GM12878 (cell line): Measurements from ENCODE around the gene MRPL22. TPM values are rescaled to one million over a fixed set of nuclear protein-coding genes. Genes with fewer than 3 reads are reported as not detected.

ENCODE experiments used
- ATF7 ChIP-seq: fragments of 450-650 bp; IDR thresholded peaks from 2 replicates; pipeline ENCODE4 v1.6.1; 2016; ENCODE audit warnings: low read depth, mild to moderate bottlenecking
- BMI1 ChIP-seq: fragments of 450-650 bp; IDR thresholded peaks from 2 replicates; pipeline ENCODE4 v1.6.1; 2016; ENCODE audit warnings: mild to moderate bottlenecking, moderate library complexity, borderline replicate concordance
- CBFB ChIP-seq: IDR thresholded peaks from 2 replicates; pipeline ENCODE4 v1.6.1; 2016; ENCODE audit warnings: antibody characterized with exemption, low read depth
- CEBPB ChIP-seq, 2 experiments: fragments of 150-350 bp in 1 of 2; IDR thresholded peaks; 2 replicates each; pipeline ENCODE4 v1.6.1; 2012 to 2014; ENCODE audit warnings: low read depth in 2 of 2, low read length in 2 of 2, borderline replicate concordance in 1 of 2, inconsistent platforms in 1 of 2
- CHD2 ChIP-seq: IDR thresholded peaks from 2 replicates; pipeline ENCODE4 v1.6.1; 2011; ENCODE audit warnings: low read depth, low read length, improper control_type of control experiment, borderline replicate concordance
- CREB1 ChIP-seq: IDR thresholded peaks from 2 replicates; pipeline ENCODE4 v1.6.1; 2012; ENCODE audit warnings: low read depth, mild to moderate bottlenecking, inconsistent platforms
- EED ChIP-seq: sonication (generic); IDR thresholded peaks from 2 replicates; pipeline ENCODE4 v1.6.1; 2016; ENCODE audit warnings: antibody characterized with exemption, low read depth
- ETV6 ChIP-seq, 2 experiments: fragments of 450-650 bp in 1 of 2; IDR thresholded peaks in 1 of 2; conservative IDR thresholded peaks in 1 of 2; 2 replicates each; pipeline ENCODE4 v1.6.1; 2014; ENCODE audit warnings: antibody characterized with exemption in 1 of 2, borderline replicate concordance in 1 of 2, low read depth in 1 of 2, mild to moderate bottlenecking in 1 of 2, moderate library complexity in 1 of 2
- FOS ChIP-seq: IDR thresholded peaks from 3 replicates; pipeline ENCODE4 v1.6.1; 2011; ENCODE audit warnings: borderline replicate concordance; ENCODE audit not compliant: insufficient read length; ENCODE audit errors: extremely low read depth
- FOXM1 ChIP-seq: IDR thresholded peaks from 2 replicates; pipeline ENCODE4 v1.6.1; 2012; ENCODE audit warnings: low read depth, mild to moderate bottlenecking, inconsistent platforms, low read length, moderate library complexity
- HDAC2 ChIP-seq: fragments of 200-600 bp; sonication (generic); IDR thresholded peaks from 2 replicates; pipeline ENCODE4 v1.6.1; 2017
- HDAC6 ChIP-seq: fragments of 200-600 bp; sonication (generic); IDR thresholded peaks from one replicate; pipeline ENCODE4 v1.8.0; 2017; ENCODE audit warnings: antibody characterized with exemption; ENCODE audit not compliant: unreplicated experiment
- IRF4 ChIP-seq: IDR thresholded peaks from 2 replicates; pipeline ENCODE4 v1.6.1; 2011; ENCODE audit warnings: low read depth, low read length
- IRF5 ChIP-seq: fragments of 450-650 bp; IDR thresholded peaks from 2 replicates; pipeline ENCODE4 v1.6.1; 2017; ENCODE audit warnings: borderline replicate concordance
- KAT2A ChIP-seq: conservative IDR thresholded peaks from 2 replicates; pipeline ENCODE4 v1.6.1; 2011; ENCODE audit warnings: low read depth, low read length; ENCODE audit not compliant: control insufficient read depth
- KLF5 ChIP-seq: fragments of 450-650 bp; IDR thresholded peaks from 2 replicates; pipeline ENCODE4 v1.6.1; 2014; ENCODE audit warnings: mild to moderate bottlenecking; ENCODE audit not compliant: partially characterized antibody
- MEF2A ChIP-seq: IDR thresholded peaks from 2 replicates; pipeline ENCODE4 v1.6.1; 2011; ENCODE audit warnings: low read depth, mild to moderate bottlenecking, low read length, moderate library complexity; ENCODE audit not compliant: insufficient read depth
- NFYB ChIP-seq: IDR thresholded peaks from 2 replicates; pipeline ENCODE4 v1.6.1; 2011; ENCODE audit warnings: low read depth, mild to moderate bottlenecking, low read length, improper control_type of control experiment, moderate library complexity; ENCODE audit not compliant: insufficient read depth
- POLR2AphosphoS5 ChIP-seq: IDR thresholded peaks from 2 replicates; pipeline ENCODE4 v1.6.1; 2011; ENCODE audit warnings: mild to moderate bottlenecking, low read length, inconsistent platforms
- RBBP5 ChIP-seq: fragments of 200-600 bp; sonication (generic); conservative IDR thresholded peaks from 2 replicates; pipeline ENCODE4 v1.6.1; 2016
- SMAD1 ChIP-seq: fragments of 450-650 bp; IDR thresholded peaks from 2 replicates; pipeline ENCODE4 v1.6.1; 2018; ENCODE audit warnings: mild to moderate bottlenecking, low read depth; ENCODE audit not compliant: partially characterized antibody
- SP1 ChIP-seq: IDR thresholded peaks from one replicate; pipeline ENCODE4 v1.6.1; 2011; ENCODE audit warnings: low read depth, low read length
- SRF ChIP-seq, 2 experiments: IDR thresholded peaks; 2 replicates each; pipeline ENCODE4 v1.6.1; 2011; ENCODE audit warnings: low read depth in 2 of 2, low read length in 2 of 2, mild to moderate bottlenecking in 1 of 2, moderate library complexity in 1 of 2
- SUZ12 ChIP-seq: fragments of 200-600 bp; sonication (generic); IDR thresholded peaks from one replicate; pipeline ENCODE4 v1.6.1; 2018; ENCODE audit warnings: antibody characterized with exemption, mild to moderate bottlenecking; ENCODE audit not compliant: unreplicated experiment
- YBX1 ChIP-seq: fragments of 450-650 bp; IDR thresholded peaks from 2 replicates; pipeline ENCODE4 v1.6.1; 2016; ENCODE audit warnings: antibody characterized with exemption
- polyA plus RNA-seq, 11 experiments: library from polyadenylated mRNA; depleted of rRNA in 4 of 11; unstranded in 6 of 11; stranded (reverse) in 5 of 11; fragments of >200 nt; fragmentation: Nextera tagmentation in 4 of 11; fragmentation: Illumina TruSeq in 1 of 11; extraction: Ambion mirVana in 4 of 11; extraction: Trizol in 1 of 11; gene quantifications; 1 replicate in 1 of 11; 2 replicates in 10 of 11; pipeline versions ENCODE4 v1.2.1 to v1.2.3, GENCODE V29; 2011 to 2016; ENCODE audit warnings: inconsistent platforms in 2 of 11, missing spikeins in 2 of 11, low read depth in 1 of 11
- total RNA-seq, 4 experiments: library from RNA; depleted of rRNA in 3 of 4; stranded (reverse); fragments of >200 nt in 3 of 4; fragmentation: Illumina TruSeq in 1 of 4; extraction: Trizol in 1 of 4; gene quantifications; 2 replicates each; pipeline versions ENCODE4 v1.2.1 to v1.2.3, GENCODE V29; 2013 to 2021
- TF ChIP-seq, protein P1 (sequence below): IDR thresholded peaks from 2 replicates; pipeline ENCODE4 v1.6.1; 2012; ENCODE audit warnings: low read depth, low read length, improper control_type of control experiment
- TF ChIP-seq, protein P2 (sequence below): fragments of 450-650 bp; IDR thresholded peaks from 2 replicates; pipeline ENCODE4 v1.6.1; 2017; ENCODE audit warnings: low read depth, mild to moderate bottlenecking, moderate library complexity

MRPL22 gene
- total and polyA plus RNA-seq, 10 of the 15 experiments (the other 5 are each of a cell fraction or from before 2014, with no cell fraction given): 29.7 to 318 (median 93.4) TPM

DNA sequence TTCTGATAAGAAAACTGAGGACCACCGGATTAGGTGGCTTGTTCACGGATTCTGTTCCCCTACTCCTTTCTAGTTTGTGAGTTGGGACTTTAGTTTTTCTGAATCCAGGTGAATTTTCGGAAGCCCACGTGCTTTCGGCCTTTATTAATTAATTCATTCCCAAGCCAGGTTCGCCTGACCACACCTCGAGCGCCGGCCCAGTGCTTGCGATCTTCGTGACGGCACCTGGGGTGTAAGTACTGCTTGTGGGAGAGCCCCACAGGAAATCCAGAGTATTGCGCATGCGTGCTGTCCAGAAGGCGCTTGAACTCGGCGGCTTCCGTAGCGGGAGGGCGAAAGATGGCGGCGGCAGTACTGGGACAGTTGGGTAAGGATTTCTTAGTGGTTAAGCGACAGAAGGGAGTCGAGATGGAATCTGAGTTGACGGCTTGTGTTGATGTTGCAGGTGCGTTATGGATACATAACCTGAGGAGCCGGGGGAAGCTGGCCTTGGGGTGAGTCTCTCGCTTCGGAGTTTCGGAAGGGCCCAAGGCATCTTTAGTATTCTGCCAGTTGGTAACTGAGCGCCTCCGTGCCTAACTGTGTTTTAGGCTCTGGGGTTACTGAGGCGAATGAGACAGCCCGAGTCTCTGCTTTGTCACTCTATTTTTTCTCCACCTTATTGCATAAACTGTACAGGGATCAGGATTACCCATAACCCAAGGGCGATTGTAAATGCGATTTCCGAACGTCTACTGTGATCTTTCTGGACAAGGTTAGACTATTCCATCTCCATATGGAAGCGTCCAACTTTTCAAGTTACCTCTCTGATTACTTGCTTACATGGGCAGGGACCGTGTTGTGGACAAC, at the start of gene MRPL22 (continued):
- TF ChIP-seq SRF (IDR thresholded peaks at IDR 0.05; ENCODE audit: low read depth in 2 of 2, low read length in 2 of 2): no peak
- no peak for TF ChIP-seq IRF4
- TF ChIP-seq SMAD1: peak; percentile 18
- no peak for TF ChIP-seq BMI1
- peak; percentile 50; the same call in 1 of the 2 replicates for TF ChIP-seq ATF7
- no peak for TF ChIP-seq KLF5
- TF ChIP-seq KAT2A: no peak
- TF ChIP-seq RBBP5: no peak
- no peak for TF ChIP-seq HDAC6
- no peak for TF ChIP-seq CEBPB (IDR thresholded peaks at IDR 0.05; ENCODE audit: borderline replicate concordance in 1 of 2, low read depth in 2 of 2, low read length in 2 of 2)
- no peak for TF ChIP-seq NFYB
- TF ChIP-seq CBFB: 0 out of 2 replicates have a peak, but pooled peaks have one; percentile 67
- TF ChIP-seq FOXM1: no peak
- TF ChIP-seq MEF2A: no peak
- TF ChIP-seq CREB1: peak; percentile 69
- TF ChIP-seq FOS: no peak
- TF ChIP-seq, protein P1, sequence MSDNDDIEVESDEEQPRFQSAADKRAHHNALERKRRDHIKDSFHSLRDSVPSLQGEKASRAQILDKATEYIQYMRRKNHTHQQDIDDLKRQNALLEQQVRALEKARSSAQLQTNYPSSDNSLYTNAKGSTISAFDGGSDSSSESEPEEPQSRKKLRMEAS: peak; percentile 83; the same call in 1 of the 2 replicates
- TF ChIP-seq EED: no peak
- TF ChIP-seq YBX1: no peak
- peak; percentile 14 for TF ChIP-seq SP1
- no peak for TF ChIP-seq ETV6 (conservative IDR thresholded peaks at IDR 0.05 in 1 of 2, IDR thresholded peaks at IDR 0.05 in 1 of 2; ENCODE audit: borderline replicate concordance in 1 of 2, low read depth in 1 of 2)
- no peak for TF ChIP-seq IRF5
- TF ChIP-seq HDAC2: no peak
- no peak for TF ChIP-seq SUZ12
- TF ChIP-seq, protein P2, sequence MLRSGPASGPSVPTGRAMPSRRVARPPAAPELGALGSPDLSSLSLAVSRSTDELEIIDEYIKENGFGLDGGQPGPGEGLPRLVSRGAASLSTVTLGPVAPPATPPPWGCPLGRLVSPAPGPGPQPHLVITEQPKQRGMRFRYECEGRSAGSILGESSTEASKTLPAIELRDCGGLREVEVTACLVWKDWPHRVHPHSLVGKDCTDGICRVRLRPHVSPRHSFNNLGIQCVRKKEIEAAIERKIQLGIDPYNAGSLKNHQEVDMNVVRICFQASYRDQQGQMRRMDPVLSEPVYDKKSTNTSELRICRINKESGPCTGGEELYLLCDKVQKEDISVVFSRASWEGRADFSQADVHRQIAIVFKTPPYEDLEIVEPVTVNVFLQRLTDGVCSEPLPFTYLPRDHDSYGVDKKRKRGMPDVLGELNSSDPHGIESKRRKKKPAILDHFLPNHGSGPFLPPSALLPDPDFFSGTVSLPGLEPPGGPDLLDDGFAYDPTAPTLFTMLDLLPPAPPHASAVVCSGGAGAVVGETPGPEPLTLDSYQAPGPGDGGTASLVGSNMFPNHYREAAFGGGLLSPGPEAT: peak; percentile 95
- 0 out of 2 replicates have a peak, but pooled peaks have one; percentile 30 for TF ChIP-seq CHD2
- TF ChIP-seq POLR2AphosphoS5: peak; percentile 92
